AG08396 (cell line): Measurements from ENCODE around the gene CYP2J2.
"Not testable (repeated sequence)": the region's sequence is repeated elsewhere in the genome, so short reads cannot be mapped to it uniquely, and the experiment has no call there.

ENCODE experiments used
- DNase-seq: peaks from one replicate; pipeline ENCODE4 v3.0.0; 2012; ENCODE audit warnings: low spot score, mixed read lengths

The CYP2J2 gene

GRCh38 chr1:59866462-59866861 is 60.1 kb downstream of the CYP2J2 start:
- no peak for DNase-seq

GRCh38 chr1:59857679-59858354 is 68.8 kb downstream of the CYP2J2 start:
- no peak for DNase-seq

- no peak for DNase-seq
Observed at GRCh38 chr1:59856725-59857338, 69.7 kb downstream of the CYP2J2 start.

- DNase-seq: not testable (repeated sequence)
Observed at GRCh38 chr1:59855297-59855696, 71.3 kb downstream of the CYP2J2 start.

GRCh38 chr1:59852117-59852516 is 74.5 kb downstream of the CYP2J2 start:
- no peak for DNase-seq

- DNase-seq: no peak
Observed at GRCh38 chr1:59846895-59847282, 79.7 kb downstream of the CYP2J2 start.

- DNase-seq: no peak
Observed at GRCh38 chr1:59846209-59846894, 80.2 kb downstream of the CYP2J2 start.

- DNase-seq: no peak
Observed at GRCh38 chr1:59845091-59845490, 81.5 kb downstream of the CYP2J2 start.
